ENCODE data around the gene MPI. TPM values are rescaled to one million over a fixed set of nuclear protein-coding genes. Genes with fewer than 3 reads are reported as not detected.
A peak's percentile ranks its signal among the peaks of the same experiment; 100 is the strongest.
"Not testable (repeated sequence)": the region's sequence is repeated elsewhere in the genome, so short reads cannot be mapped to it uniquely, and the experiment has no call there.

The MPI gene
- polyA plus RNA-seq, 3 donors = 60.4 to 68.7 (median 67.0) TPM

GRCh38 chr15:74863239-74864056 is 26.4 kb upstream of the MPI start:
- DNase-seq (ENCODE audit: low read depth in 3 of 3, low spot score in 2 of 3) = no peak

- DNase-seq (ENCODE audit: low read depth in 3 of 3, low spot score in 2 of 3) = no peak
Observed at GRCh38 chr15:74864296-74864695, 25.5 kb upstream of the MPI start.

GRCh38 chr15:74865316-74865715 is 24.5 kb upstream of the MPI start:
- DNase-seq (ENCODE audit: low read depth in 3 of 3, low spot score in 2 of 3) = no peak

GRCh38 chr15:74866090-74866489 is 23.8 kb upstream of the MPI start:
- DNase-seq (ENCODE audit: low read depth in 3 of 3, low spot score in 2 of 3) = no peak

GRCh38 chr15:74867466-74868038 is 22.3 kb upstream of the MPI start:
- no peak for DNase-seq (ENCODE audit: low read depth in 3 of 3, low spot score in 2 of 3)

- DNase-seq (ENCODE audit: low read depth in 3 of 3, low spot score in 2 of 3) = no peak
Observed at GRCh38 chr15:74868059-74868458, 21.8 kb upstream of the MPI start.

- no peak for DNase-seq (ENCODE audit: low read depth in 3 of 3, low spot score in 2 of 3)
Observed at GRCh38 chr15:74869372-74869725, 20.5 kb upstream of the MPI start.

GRCh38 chr15:74869726-74870407 is 20.0 kb upstream of the MPI start:
- DNase-seq (ENCODE audit: low read depth in 3 of 3, low spot score in 2 of 3) = no peak

- no peak for DNase-seq (ENCODE audit: low read depth in 3 of 3, low spot score in 2 of 3)
Observed at GRCh38 chr15:74870436-74871215, 19.2 kb upstream of the MPI start.

GRCh38 chr15:74872702-74873035 is 17.2 kb upstream of the MPI start:
- DNase-seq (ENCODE audit: low read depth in 3 of 3, low spot score in 2 of 3) = no peak

GRCh38 chr15:74873036-74873755 is 16.6 kb upstream of the MPI start, which contains the start of gene SCAMP2:
Gene SCAMP2 (minus strand): TSS chr15:74873365. CDS start chr15:74873255, 110 bp downstream.
- DNase-seq (ENCODE audit: low read depth in 3 of 3, low spot score in 2 of 3) = peak; percentile 91 to 95 (median 91)

GRCh38 chr15:74873756-74874424 is 16.0 kb upstream of the MPI start:
- DNase-seq (ENCODE audit: low read depth in 3 of 3, low spot score in 2 of 3) = peak in 1 of 3 donors; percentile 10

GRCh38 chr15:74878273-74878672 is 11.6 kb upstream of the MPI start:
- no peak for DNase-seq (ENCODE audit: low read depth in 3 of 3, low spot score in 2 of 3)

- DNase-seq (ENCODE audit: low read depth in 3 of 3, low spot score in 2 of 3) = no peak
Observed at GRCh38 chr15:74882528-74882927, 7.3 kb upstream of the MPI start.

GRCh38 chr15:74884428-74885223 is 5.2 kb upstream of the MPI start:
- no peak for DNase-seq (ENCODE audit: low read depth in 3 of 3, low spot score in 2 of 3)

- no peak for DNase-seq (ENCODE audit: low read depth in 3 of 3, low spot score in 2 of 3)
Observed at GRCh38 chr15:74885461-74885860, 4.4 kb upstream of the MPI start.

- DNase-seq (ENCODE audit: low read depth in 3 of 3, low spot score in 2 of 3) = not testable (repeated sequence)
Observed at GRCh38 chr15:74887537-74888193, 2.2 kb upstream of the MPI start.

GRCh38 chr15:74888716-74889115 is 1.1 kb upstream of the MPI start:
- no peak for DNase-seq (ENCODE audit: low read depth in 3 of 3, low spot score in 2 of 3)

Measured in right renal cortex interstitium (tissue), 3 donors.